Activated CD4-positive, alpha-beta T cell treated with anti-CD3 and anti-CD28 coated beads, Interleukin-2, amount 50 U/mL, for 48 hours (primary cell): ENCODE data around the gene SMIM28.
"Not testable (repeated sequence)": the region's sequence is repeated elsewhere in the genome, so short reads cannot be mapped to it uniquely, and the experiment has no call there.

Experiments
- DNase-seq, 2 experiments: peaks; one replicate each; pipeline ENCODE4 v3.0.0-alpha.2; 2020

The SMIM28 gene

GRCh38 chr6:138377844-138378243 lies at the start of gene SMIM28:
SMIM28 (plus strand) TSS chr6:138377905; CDS start chr6:138378073, 168 bp downstream.
- no peak for DNase-seq

GRCh38 chr6:138328210-138328609 lies 49.5 kb upstream of the SMIM28 start:
- DNase-seq: no peak

GRCh38 chr6:138330763-138331162 lies 46.9 kb upstream of the SMIM28 start:
- DNase-seq: no peak

GRCh38 chr6:138331444-138331843 lies 46.3 kb upstream of the SMIM28 start:
- no peak for DNase-seq

GRCh38 chr6:138331984-138332383 lies 45.7 kb upstream of the SMIM28 start:
- no peak for DNase-seq

GRCh38 chr6:138334000-138334399 lies 43.7 kb upstream of the SMIM28 start:
- DNase-seq: no peak

- no peak for DNase-seq
Measured at GRCh38 chr6:138334963-138335362, 42.7 kb upstream of the SMIM28 start.

- DNase-seq: no peak
Measured at GRCh38 chr6:138336221-138336620, 41.5 kb upstream of the SMIM28 start.

- DNase-seq: no peak
Measured at GRCh38 chr6:138337076-138337475, 40.6 kb upstream of the SMIM28 start.

- no peak for DNase-seq
Measured at GRCh38 chr6:138339024-138339423, 38.7 kb upstream of the SMIM28 start.

GRCh38 chr6:138341176-138341575 lies 36.5 kb upstream of the SMIM28 start:
- no peak for DNase-seq

- no peak for DNase-seq
Measured at GRCh38 chr6:138343112-138343511, 34.6 kb upstream of the SMIM28 start.

GRCh38 chr6:138345565-138346285 lies 32.0 kb upstream of the SMIM28 start:
- DNase-seq: no peak

GRCh38 chr6:138346302-138347195 lies 31.2 kb upstream of the SMIM28 start:
- no peak for DNase-seq

- DNase-seq: no peak
Measured at GRCh38 chr6:138347864-138348263, 29.8 kb upstream of the SMIM28 start.

- no peak for DNase-seq
Measured at GRCh38 chr6:138349891-138350290, 27.8 kb upstream of the SMIM28 start.

GRCh38 chr6:138357928-138358327 lies 19.8 kb upstream of the SMIM28 start:
- no peak for DNase-seq

- not testable (repeated sequence) for DNase-seq
Measured at GRCh38 chr6:138368684-138369083, 9.0 kb upstream of the SMIM28 start.

GRCh38 chr6:138370631-138371451 lies 6.9 kb upstream of the SMIM28 start:
- no peak for DNase-seq

GRCh38 chr6:138371452-138371711 lies 6.3 kb upstream of the SMIM28 start:
- DNase-seq: no peak

GRCh38 chr6:138371720-138372119 lies 6.0 kb upstream of the SMIM28 start:
- no peak for DNase-seq

GRCh38 chr6:138372711-138373463 lies 4.8 kb upstream of the SMIM28 start:
- no peak for DNase-seq

GRCh38 chr6:138374230-138374629 lies 3.5 kb upstream of the SMIM28 start:
- no peak for DNase-seq
